CD4-positive, alpha-beta T cell treated with Interleukin-17A for 4 hours (primary cell): ENCODE results near the gene GSS.
"Not testable (repeated sequence)": the region's sequence is repeated elsewhere in the genome, so short reads cannot be mapped to it uniquely, and the experiment has no call there.

Experiments used
- DNase-seq: peaks from one replicate; pipeline ENCODE4 v3.0.0-alpha.2; 2020; ENCODE audit warnings: mixed read lengths

Gene GSS

GRCh38 chr20:34898731-34899130 is 56.9 kb downstream of the GSS start:
- not testable (repeated sequence) for DNase-seq

GRCh38 chr20:34898129-34898528 is 57.5 kb downstream of the GSS start:
- DNase-seq, result not testable (repeated sequence)

DNA sequence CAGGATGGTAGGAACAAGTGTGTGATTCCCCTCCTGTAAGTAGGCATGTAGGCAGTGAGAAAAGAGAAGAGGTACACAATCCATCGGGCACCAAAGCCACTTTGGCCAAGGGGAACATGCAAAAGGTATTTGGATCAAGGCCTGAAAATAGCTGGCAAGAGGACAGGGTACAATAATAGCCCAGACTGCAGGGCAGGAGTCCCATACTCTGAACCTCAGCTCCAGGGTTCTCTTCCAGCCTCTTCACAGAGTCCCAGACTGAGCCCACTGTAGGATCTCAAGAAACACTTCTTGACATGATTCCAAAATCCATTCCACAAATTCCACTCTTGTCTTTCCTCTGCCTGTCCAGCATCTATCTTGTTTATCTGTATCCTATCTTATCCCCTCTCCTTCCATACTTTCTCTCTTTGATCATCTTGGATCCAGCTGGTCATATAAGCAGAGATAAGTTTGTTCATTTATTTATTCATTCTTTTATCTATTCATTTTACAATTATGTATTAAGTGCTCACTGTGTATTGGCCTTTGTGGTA is 59.5 kb downstream of the GSS start:
- no peak for DNase-seq

- DNase-seq, result no peak
These were observed 60.1 kb downstream of the GSS start for GRCh38 chr20:34895465-34895864.

DNA sequence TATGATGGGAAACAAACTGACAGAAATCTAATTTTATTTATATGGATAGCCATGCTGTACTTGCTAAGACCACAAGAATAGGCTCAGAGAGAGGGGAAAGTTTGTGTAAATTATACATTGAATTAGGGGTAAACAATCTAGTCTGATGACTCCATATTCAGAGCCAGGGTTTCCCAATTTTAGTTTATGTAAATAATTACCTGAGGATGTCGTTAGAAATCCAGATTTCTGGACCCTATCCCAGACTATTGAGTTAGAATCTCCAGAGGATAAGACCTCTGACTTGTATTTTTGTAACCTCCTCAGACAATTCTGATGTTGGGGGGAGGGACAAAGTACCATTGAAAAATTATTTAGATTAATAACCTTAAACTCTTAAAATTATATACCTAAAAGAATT is 60.9 kb downstream of the GSS start:
- DNase-seq, result no peak

DNA sequence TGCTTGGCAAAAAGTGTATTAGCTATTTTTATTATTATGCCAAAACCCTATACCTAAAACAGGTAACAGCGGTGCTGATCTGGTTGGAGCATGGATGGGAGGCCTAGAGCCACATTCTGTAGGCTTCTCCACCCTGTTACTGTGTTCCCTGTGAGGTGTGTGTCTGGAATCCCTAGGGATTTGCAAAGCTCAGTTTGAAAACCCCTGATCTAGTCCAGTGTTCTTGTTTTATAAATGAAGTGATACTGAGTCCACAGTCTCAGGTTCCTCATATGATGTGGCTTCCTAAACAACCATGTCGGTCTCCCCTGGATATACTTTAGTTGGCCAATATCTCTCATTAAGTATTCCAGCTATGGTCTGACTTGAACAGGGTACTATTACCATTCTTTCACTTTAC is 62.9 kb downstream of the GSS start:
- DNase-seq, result no peak

DNA sequence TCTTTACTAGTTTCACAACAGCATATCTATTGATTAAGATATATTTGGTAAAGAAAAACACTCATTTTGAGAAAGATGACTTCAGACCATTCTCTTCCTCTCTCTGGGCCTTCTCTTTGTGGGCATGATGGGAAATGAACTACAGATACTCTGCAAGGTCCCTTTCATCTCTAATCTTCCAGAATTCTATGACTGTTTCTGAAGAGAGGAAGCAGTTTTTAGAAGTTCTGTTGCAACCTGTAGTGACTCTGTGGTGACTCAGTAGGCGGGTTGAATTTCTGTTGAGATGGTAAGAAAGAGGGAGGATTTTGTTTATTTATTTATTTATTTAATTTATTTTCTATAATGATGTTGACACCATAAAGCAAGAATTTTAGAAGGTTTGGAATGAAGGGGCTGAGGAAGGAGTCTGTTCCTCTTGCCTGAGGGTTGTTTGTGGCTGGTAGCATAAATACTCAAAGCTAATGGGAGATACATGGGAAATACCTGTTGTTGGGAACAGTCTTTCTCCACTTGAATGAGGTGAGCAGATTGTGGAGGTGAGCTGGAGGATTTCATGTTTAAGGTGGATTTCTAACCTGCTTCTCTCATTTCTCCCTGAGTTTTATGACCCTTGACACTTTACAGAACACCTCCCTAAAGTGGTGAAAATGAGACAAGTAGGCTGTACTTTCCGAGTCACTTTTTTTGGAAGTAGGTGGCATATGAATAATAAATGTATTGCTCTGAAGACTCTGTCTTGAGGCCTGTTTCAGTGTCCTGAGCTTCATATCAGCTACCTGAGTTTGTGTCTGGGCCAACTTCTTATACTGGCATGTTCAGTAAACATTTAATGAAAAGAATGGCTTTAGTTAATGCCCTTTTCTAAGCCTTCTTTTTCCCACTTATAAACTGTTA is 64.2 kb downstream of the GSS start:
- peak; percentile 37 for DNase-seq

DNA sequence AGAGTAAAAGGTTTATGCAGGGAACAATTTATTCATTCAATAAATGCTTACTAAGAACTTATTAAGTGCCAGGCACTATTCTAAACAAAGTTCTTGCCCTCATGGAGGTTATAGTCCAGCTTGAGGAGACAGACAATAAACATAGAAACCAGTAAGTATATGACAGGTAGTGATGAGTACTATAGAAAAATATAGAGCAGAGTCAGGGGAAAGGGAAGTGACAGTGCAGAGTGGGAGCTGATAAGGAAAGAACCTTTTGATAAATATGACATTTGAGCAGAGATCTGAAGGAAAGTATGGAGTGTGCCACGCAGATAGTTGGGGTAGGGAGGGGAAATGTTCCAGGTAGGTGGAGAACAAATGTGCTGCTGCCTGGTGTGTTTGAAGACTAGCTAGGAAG is 67.1 kb downstream of the GSS start:
- no peak for DNase-seq

- no peak for DNase-seq
These were observed 68.6 kb downstream of the GSS start for GRCh38 chr20:34887023-34887422.

- no peak for DNase-seq
These were observed 69.5 kb downstream of the GSS start for GRCh38 chr20:34886122-34886521.

DNA sequence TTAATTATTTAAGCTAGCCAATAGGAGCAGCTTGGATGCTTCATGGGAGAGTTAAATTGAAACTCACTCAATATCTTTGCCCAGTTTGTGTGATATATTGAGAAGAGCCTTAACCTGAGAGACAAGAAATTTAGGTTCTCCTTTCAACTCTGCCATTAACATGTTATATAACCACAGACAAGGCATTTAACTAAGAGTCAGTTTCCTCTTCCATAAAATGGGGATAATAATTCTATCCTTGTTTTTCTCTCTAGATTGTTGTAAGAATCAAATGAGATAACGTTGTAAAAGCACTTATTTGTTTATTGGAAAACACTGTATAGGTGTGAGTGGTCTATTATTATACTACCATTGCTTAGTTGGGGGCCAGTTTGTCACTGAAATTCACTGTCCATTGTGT is 71.3 kb downstream of the GSS start:
- no peak for DNase-seq

GRCh38 chr20:34883809-34884208 is 71.8 kb downstream of the GSS start:
- no peak for DNase-seq

DNA sequence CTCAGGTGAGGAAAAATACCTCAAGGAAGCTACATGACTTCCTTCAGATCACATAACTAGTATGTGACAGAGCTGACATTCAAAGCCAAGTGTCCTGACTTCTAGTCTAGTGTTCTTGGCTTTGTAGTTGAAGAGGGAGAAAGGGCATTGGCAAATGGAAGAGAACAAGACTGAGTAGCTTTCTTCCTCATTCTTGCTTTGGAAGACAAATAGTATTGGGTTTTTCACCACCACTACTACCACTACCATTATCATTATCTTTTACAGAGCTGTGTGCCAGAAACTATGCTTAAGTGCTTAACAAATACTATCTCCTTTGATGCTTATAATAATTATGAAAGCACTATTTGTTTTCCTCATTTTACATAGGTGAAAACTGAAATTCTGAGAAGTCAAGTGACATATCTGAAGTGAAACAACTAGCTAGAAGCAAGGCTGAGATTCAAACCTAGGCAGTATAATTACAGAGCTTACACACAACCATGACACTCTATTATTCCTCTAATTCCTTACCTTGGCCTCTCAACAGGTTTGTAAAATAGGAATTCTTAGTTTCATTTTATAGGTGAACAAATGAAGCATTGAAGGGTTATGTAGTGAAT is 72.4 kb downstream of the GSS start:
- no peak for DNase-seq

DNA sequence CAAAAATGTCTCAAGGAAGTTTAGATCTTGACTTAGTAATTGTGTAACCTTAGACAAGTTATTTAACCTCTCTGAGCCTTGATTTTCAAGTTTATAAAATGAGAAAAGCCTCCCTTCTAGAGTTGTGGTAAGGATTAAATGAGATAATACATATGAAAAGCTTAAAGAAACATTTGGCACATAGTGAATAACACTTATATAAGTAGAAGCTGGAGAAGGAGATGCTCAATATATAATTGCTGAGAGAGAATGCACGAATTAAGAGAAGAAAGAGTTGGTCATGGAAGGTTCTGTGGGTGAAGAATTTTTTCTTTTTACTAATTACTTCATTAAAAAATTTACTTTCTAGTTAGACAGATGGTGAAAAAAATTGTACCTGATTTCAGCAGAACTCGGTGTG is 73.9 kb downstream of the GSS start:
- DNase-seq, result no peak

DNA sequence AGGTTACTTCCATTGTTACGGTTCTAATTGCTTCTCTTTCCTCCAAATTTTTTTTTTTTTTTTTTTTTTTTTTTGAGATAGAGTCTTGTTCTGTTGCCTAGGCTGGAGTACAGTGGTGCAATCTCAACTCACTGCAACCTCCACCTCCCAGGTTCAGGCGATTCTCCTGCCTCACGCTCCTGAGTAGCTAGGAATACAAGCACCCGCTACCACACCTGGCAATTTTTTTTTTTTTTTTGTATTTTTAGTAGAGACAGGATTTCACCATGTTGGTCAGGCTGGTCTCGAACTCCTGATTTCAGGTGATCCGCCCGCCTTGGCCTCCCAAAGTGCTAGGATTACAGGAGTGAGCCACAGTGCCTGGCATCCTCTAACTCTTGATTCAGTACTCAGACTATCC is 74.6 kb downstream of the GSS start:
- not testable (repeated sequence) for DNase-seq

DNA sequence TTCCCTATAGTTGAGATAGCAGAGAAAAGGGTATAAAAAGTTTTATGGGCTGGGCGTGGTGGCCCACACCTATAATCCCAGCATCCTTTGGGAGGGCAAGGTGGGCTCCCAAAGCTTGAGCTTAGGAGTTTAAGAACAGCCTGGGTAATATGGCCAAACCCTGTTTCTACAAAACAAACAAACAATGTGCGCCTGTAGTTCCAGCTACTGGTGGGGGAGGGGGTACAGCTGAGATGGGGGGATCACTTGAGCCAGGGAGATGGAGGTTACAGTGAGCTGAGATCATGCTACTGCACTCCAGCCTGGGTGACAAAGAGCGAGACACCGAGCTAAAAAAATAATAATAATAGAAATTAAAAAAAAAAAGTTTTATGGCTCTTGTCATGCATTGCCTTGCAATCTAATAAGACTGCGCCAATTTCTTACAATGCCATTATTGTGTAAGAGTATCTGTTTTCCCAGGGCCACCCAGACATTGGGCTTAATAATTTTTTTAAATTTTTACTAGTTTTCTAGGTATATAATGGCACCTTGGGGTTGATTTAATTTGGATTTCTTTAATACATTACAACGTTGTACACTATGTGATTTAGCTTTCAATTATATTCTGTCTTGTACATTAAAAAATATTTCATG is 75.3 kb downstream of the GSS start:
- no peak for DNase-seq
